ENCODE measurements around the gene CAMTA1. TPM values are rescaled to one million over a fixed set of nuclear protein-coding genes. Genes with fewer than 3 reads are reported as not detected.

CAMTA1 gene
- total RNA-seq, 1 experiment from 2014 or later: 118 TPM

DNA sequence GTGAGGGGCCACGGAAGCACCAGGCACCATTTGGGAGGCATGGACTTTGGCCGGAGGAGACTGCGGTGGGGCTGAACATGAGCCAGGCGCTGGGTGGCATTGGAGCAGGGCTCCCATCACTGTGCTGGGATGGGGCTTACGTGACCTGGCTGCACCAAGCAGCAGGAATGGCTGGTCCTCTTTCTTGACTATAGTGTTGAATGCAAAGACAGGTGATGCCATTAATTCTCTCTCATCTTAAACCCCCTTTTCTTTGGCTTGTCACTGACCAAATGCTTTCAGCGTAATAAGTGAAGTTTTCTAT lies 447.9 kb downstream of the CAMTA1 start:
- no peak overlapping the region for H3K4me2 ChIP-seq (ENCODE audit: low read depth, low read length, poor library complexity, severe bottlenecking)
- no peak overlapping the region for H3K27ac ChIP-seq (ENCODE audit: low read length)
- H3K9me3 ChIP-seq (ENCODE audit: low read length): no peaks in the 10 kb centered on the region
- no peak overlapping the region for H3K4me3 ChIP-seq (ENCODE audit: low read length)
- no peak overlapping the region for H3K9ac ChIP-seq (ENCODE audit: low read length)
- no peaks in the 10 kb centered on the region for H3K9me2 ChIP-seq (replicated peaks; ENCODE audit: insufficient read depth, low read length)
- DNase-seq: peak; percentile 35
- no peaks in the 10 kb centered on the region for H3K27me3 ChIP-seq (ENCODE audit: low read length)
- H3K79me2 ChIP-seq (ENCODE audit: low read length): no peaks in the 10 kb centered on the region
- no peak overlapping the region for H2AFZ ChIP-seq (ENCODE audit: low read length)
- no peaks in the 10 kb centered on the region for H3K36me3 ChIP-seq (ENCODE audit: insufficient read depth, low read length)
- H4K20me1 ChIP-seq (ENCODE audit: insufficient read depth, low read depth, low read length): peaks cover 4% of the 10 kb centered on the region; the same call in 1 of the 2 replicates
- peaks cover 8% of the 10 kb centered on the region for H3K4me1 ChIP-seq (ENCODE audit: low read length)

DNA sequence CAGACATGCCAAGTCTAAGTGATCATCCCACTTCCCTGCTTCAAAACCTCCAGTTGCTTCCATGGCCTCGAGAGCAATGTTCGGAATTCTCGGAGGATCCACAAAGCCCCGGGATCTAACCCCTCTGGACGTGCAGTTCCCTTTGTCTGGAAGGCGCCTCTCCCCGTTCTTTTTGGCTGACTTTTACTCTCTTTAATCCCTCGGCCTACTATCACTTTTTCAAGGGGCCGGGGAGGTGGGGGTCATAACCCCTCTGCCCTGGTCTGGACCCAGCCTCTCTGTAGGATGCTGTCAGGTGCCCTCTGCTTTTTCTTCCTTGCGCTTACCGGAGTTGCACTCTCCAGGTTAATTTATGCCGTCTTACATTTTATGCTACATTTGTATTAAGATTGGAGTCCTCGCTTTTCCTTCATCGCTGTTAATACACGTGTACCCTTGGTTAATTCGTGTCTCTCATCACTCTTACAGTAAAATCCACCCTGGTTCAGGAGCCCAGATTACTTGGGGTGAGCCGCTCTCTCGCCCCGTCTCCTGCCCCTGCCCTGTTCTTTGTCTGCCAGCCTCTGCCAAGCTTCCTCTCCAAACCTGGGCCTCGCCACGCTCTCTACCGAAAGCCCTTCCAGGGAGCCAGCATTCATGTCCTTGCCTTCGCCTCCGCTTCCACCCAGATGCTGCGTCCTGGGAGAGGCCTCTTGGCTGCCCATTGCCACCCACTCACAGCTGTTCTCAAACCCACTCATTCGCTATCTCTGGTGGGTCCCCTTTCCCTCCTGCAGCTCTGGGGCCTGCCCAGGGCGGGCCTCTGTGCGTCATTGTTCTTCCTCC lies 448.6 kb downstream of the CAMTA1 start:
- no peaks in the 10 kb centered on the region for H3K79me2 ChIP-seq (ENCODE audit: low read length)
- H3K9me2 ChIP-seq (replicated peaks; ENCODE audit: insufficient read depth, low read length): no peaks in the 10 kb centered on the region
- DNase-seq: peak; percentile 37
- H4K20me1 ChIP-seq (ENCODE audit: insufficient read depth, low read depth, low read length): peaks cover 4% of the 10 kb centered on the region; the same call in 1 of the 2 replicates
- peaks cover 5% of the 10 kb centered on the region; the same call in 1 of the 2 replicates for H3K4me1 ChIP-seq (ENCODE audit: low read length)
- no peak overlapping the region for H3K4me3 ChIP-seq (ENCODE audit: low read length)
- no peaks in the 10 kb centered on the region for H3K27me3 ChIP-seq (ENCODE audit: low read length)
- H3K4me2 ChIP-seq (ENCODE audit: low read depth, low read length, poor library complexity, severe bottlenecking): no peak overlapping the region
- H2AFZ ChIP-seq (ENCODE audit: low read length): no peak overlapping the region
- no peak overlapping the region for H3K9ac ChIP-seq (ENCODE audit: low read length)
- H3K9me3 ChIP-seq (ENCODE audit: low read length): no peaks in the 10 kb centered on the region
- H3K27ac ChIP-seq (ENCODE audit: low read length): no peak overlapping the region
- no peaks in the 10 kb centered on the region for H3K36me3 ChIP-seq (ENCODE audit: insufficient read depth, low read length)

DNA sequence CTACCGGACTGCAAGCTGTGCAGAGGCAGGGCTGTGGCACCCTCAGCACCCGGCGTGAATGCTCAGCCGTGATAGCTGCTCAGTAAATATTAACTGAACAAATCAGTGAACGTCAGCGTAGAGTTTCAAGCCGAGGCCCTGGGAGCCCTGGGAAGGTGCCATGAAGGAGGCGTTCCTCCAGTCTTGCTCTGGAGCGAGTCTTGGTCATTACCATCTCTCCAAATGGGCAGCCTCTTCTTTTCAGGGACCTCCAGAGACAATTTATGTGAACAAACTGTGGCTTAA lies 449.2 kb downstream of the CAMTA1 start:
- DNase-seq: peak; percentile 6
- Histone ChIP-seq H4K20me1 (ENCODE audit: insufficient read depth, low read depth, low read length) (peaks cover 4% of the 10 kb centered on the region; the same call in 1 of the 2 replicates), H3K4me1 (ENCODE audit: low read length) (peaks cover 5% of the 10 kb centered on the region; the same call in 1 of the 2 replicates), H3K9me2 (replicated peaks; ENCODE audit: insufficient read depth, low read length) (no peaks in the 10 kb centered on the region), H3K36me3 (ENCODE audit: insufficient read depth, low read length) (no peaks in the 10 kb centered on the region), H3K9ac (ENCODE audit: low read length) (no peak overlapping the region), H3K27ac (ENCODE audit: low read length) (no peak overlapping the region), H3K9me3 (ENCODE audit: low read length) (no peaks in the 10 kb centered on the region), H3K27me3 (ENCODE audit: low read length) (no peaks in the 10 kb centered on the region), H2AFZ (ENCODE audit: low read length) (no peak overlapping the region), H3K4me2 (ENCODE audit: low read depth, low read length, poor library complexity, severe bottlenecking) (no peak overlapping the region), H3K79me2 (ENCODE audit: low read length) (no peaks in the 10 kb centered on the region), H3K4me3 (ENCODE audit: low read length) (no peak overlapping the region)

- H4K20me1 ChIP-seq (ENCODE audit: insufficient read depth, low read depth, low read length): peaks cover 4% of the 10 kb centered on the region; the same call in 1 of the 2 replicates
- H3K79me2 ChIP-seq (ENCODE audit: low read length): no peaks in the 10 kb centered on the region
- no peaks in the 10 kb centered on the region for H3K9me3 ChIP-seq (ENCODE audit: low read length)
- no peaks in the 10 kb centered on the region for H3K9me2 ChIP-seq (replicated peaks; ENCODE audit: insufficient read depth, low read length)
- no peak for DNase-seq
- H3K36me3 ChIP-seq (ENCODE audit: insufficient read depth, low read length): no peaks in the 10 kb centered on the region
- no peak overlapping the region for H2AFZ ChIP-seq (ENCODE audit: low read length)
- no peak overlapping the region for H3K4me2 ChIP-seq (ENCODE audit: low read depth, low read length, poor library complexity, severe bottlenecking)
- no peak overlapping the region for H3K4me3 ChIP-seq (ENCODE audit: low read length)
- no peak overlapping the region for H3K9ac ChIP-seq (ENCODE audit: low read length)
- H3K4me1 ChIP-seq (ENCODE audit: low read length): peaks cover 5% of the 10 kb centered on the region
- no peaks in the 10 kb centered on the region for H3K27me3 ChIP-seq (ENCODE audit: low read length)
- H3K27ac ChIP-seq (ENCODE audit: low read length): no peak overlapping the region
These were observed 450.7 kb downstream of the CAMTA1 start for GRCh38 chr1:7235871-7236517.

DNA sequence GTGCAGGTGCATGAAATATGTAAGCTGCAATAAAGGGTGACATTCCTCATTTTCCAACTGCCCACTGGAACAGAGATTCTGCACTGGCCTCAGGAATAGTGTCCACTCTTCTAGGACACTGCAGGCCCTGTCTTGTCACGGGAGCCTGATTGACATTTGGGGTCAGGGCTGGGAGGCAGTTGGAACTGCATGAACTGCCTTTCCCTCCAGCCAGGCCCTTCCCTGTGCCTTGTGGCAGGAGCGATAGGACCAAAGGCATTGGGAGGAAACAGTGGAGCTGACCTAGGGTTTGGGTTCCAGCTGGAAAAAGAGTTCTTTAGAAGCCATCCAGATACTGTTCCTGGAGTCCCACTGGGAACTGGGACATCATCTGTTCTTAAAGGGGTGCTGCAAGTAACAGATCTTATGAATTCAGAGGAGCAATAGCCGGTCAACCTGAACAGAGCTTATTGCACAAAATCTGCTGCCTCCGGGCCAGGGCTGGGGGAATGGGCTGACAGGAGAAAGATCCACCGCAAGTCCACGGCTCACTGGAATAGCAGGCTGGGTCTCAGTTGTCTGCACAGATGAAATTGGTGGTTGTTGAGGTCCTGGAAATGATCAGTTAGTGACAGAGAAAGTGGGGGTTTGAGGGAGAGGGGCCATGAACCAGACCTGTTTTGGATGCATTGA lies 451.7 kb downstream of the CAMTA1 start:
- peaks cover 15% of the 10 kb centered on the region for H3K4me1 ChIP-seq (ENCODE audit: low read length)
- DNase-seq: no peak
- H3K36me3 ChIP-seq (ENCODE audit: insufficient read depth, low read length): no peaks in the 10 kb centered on the region
- H3K27me3 ChIP-seq (ENCODE audit: low read length): no peaks in the 10 kb centered on the region
- no peak overlapping the region for H3K27ac ChIP-seq (ENCODE audit: low read length)
- H3K9ac ChIP-seq (ENCODE audit: low read length): no peak overlapping the region
- H3K4me2 ChIP-seq (ENCODE audit: low read depth, low read length, poor library complexity, severe bottlenecking): no peak overlapping the region
- H2AFZ ChIP-seq (ENCODE audit: low read length): no peak overlapping the region
- H3K4me3 ChIP-seq (ENCODE audit: low read length): no peak overlapping the region
- no peaks in the 10 kb centered on the region for H3K9me3 ChIP-seq (ENCODE audit: low read length)
- peaks cover 4% of the 10 kb centered on the region; the same call in 1 of the 2 replicates for H4K20me1 ChIP-seq (ENCODE audit: insufficient read depth, low read depth, low read length)
- no peaks in the 10 kb centered on the region for H3K79me2 ChIP-seq (ENCODE audit: low read length)
- H3K9me2 ChIP-seq (replicated peaks; ENCODE audit: insufficient read depth, low read length): no peaks in the 10 kb centered on the region

DNA sequence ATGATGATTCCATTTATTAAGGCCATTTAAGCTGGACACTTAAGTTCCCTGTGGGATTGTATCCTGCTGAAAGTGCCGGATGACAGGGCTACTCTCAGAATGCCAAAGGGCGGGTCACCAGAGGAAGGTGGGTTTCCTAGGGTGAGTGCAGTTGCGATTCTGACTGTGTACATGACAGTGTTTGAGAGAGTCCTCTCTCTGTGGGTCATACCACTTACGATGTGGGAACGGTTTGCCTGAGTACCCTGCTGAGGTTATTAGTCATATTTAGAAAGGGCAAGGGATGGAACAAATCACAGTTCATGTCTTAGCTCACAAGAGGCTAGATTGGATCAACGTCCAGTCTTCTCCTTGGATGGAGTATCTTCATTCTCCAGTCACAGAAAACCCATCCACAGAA lies 461.9 kb downstream of the CAMTA1 start:
- Histone ChIP-seq H3K9me2 (replicated peaks; ENCODE audit: insufficient read depth, low read length) (no peaks in the 10 kb centered on the region), H4K20me1 (ENCODE audit: insufficient read depth, low read depth, low read length) (no peaks in the 10 kb centered on the region), H3K4me2 (ENCODE audit: low read depth, low read length, poor library complexity, severe bottlenecking) (no peak overlapping the region), H2AFZ (ENCODE audit: low read length) (no peak overlapping the region), H3K9ac (ENCODE audit: low read length) (no peak overlapping the region), H3K27me3 (ENCODE audit: low read length) (no peaks in the 10 kb centered on the region), H3K27ac (ENCODE audit: low read length) (no peak overlapping the region), H3K4me1 (ENCODE audit: low read length) (peaks cover 5% of the 10 kb centered on the region), H3K4me3 (ENCODE audit: low read length) (no peak overlapping the region), H3K9me3 (ENCODE audit: low read length) (no peaks in the 10 kb centered on the region), H3K79me2 (ENCODE audit: low read length) (no peaks in the 10 kb centered on the region), H3K36me3 (ENCODE audit: insufficient read depth, low read length) (no peaks in the 10 kb centered on the region)
- no peak for DNase-seq

DNA sequence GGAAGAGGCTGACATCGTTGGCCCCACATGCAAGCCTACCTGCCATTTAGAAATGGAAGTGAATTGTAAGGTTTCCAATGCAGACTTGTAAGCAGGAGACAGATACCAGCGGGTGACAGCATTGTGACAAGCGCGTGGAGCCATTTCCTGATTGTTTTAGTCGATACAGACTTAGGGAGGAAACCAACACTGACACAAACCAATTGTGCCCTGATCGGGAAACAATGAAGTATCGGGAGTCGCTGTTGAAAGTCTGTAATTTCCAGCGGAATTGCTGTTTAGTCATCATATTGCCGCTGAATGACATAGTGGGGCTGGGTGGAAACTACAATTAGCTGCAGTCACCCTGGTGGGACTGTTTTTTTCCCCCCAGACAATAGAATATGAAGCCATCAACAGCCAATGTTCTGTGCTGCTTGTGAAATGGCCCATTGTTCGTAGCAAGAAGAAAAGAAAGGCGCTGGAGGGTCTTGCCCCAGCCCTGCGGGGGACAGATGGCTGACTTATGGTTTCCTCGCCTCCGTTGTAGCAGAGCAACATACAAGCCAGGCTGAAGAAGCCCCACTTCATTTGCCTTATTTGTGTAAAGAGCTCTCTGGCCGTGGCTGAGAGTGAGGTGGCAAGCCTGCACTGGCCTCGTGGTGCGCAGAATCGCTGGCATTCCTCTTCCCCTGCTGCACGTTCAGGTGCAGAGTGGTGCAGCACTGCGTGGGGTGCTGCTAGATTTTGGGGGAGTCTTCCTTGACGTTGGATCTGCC lies 462.7 kb downstream of the CAMTA1 start:
- no peaks in the 10 kb centered on the region for H3K9me3 ChIP-seq (ENCODE audit: low read length)
- H3K4me2 ChIP-seq (ENCODE audit: low read depth, low read length, poor library complexity, severe bottlenecking): no peak overlapping the region
- H2AFZ ChIP-seq (ENCODE audit: low read length): no peak overlapping the region
- H3K36me3 ChIP-seq (ENCODE audit: insufficient read depth, low read length): no peaks in the 10 kb centered on the region
- no peak overlapping the region for H3K4me3 ChIP-seq (ENCODE audit: low read length)
- no peaks in the 10 kb centered on the region for H3K27me3 ChIP-seq (ENCODE audit: low read length)
- no peaks in the 10 kb centered on the region for H4K20me1 ChIP-seq (ENCODE audit: insufficient read depth, low read depth, low read length)
- no peak overlapping the region for H3K9ac ChIP-seq (ENCODE audit: low read length)
- no peaks in the 10 kb centered on the region for H3K9me2 ChIP-seq (replicated peaks; ENCODE audit: insufficient read depth, low read length)
- H3K79me2 ChIP-seq (ENCODE audit: low read length): no peaks in the 10 kb centered on the region
- peaks cover 4% of the 10 kb centered on the region for H3K4me1 ChIP-seq (ENCODE audit: low read length)
- DNase-seq: no peak
- no peak overlapping the region for H3K27ac ChIP-seq (ENCODE audit: low read length)
